NT2/D1 (cell line): ENCODE data around the gene ABCB8.

ENCODE experiments used
- SUZ12 ChIP-seq: IDR thresholded peaks from 2 replicates; pipeline ENCODE4 v1.6.1; 2011; ENCODE audit not compliant: insufficient read length, insufficient read depth; ENCODE audit errors: extremely low read depth
- YY1 ChIP-seq: IDR thresholded peaks from 2 replicates; pipeline ENCODE4 v1.6.1; 2011; ENCODE audit not compliant: insufficient read length, insufficient read depth
- ZNF274 ChIP-seq: IDR thresholded peaks from 2 replicates; pipeline ENCODE4 v1.6.1; 2011; ENCODE audit warnings: mild to moderate bottlenecking, low read depth, low read length

DNA sequence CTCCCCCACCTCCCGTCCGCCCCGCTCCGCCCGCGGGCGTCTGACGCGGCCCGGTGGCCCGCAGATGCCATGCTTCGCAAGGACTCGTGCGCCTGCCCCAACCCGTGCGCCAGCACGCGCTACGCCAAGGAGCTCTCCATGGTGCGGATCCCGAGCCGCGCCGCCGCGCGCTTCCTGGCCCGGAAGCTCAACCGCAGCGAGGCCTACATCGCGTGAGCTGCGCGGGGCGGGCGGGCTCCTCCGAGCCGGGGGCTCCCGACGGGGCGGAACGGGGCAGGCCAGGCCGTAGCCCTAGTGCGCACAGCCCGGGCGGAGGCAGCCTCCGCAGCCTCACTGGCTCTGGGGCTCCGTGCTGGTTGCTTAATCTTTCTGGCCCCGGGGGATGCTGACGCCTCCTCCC, 22.9 kb downstream of the ABCB8 start:
- TF ChIP-seq SUZ12 (no peak), ZNF274 (no peak), YY1 (no peak)
